Measurements from ENCODE around the gene C2CD2L. TPM values are rescaled to one million over a fixed set of nuclear protein-coding genes. Genes with fewer than 3 reads are reported as not detected.

C2CD2L gene
- total and polyA plus RNA-seq, 3 experiments from 2014 or later, result 9.9 to 26.5 (median 26.3) TPM

Other genes starting within 250 kb of the C2CD2L start
- 1 to 10 TPM; 5.8 to 6.3 TPM for gene CXCR5, start 223.5 kb upstream of the C2CD2L start, total RNA-seq
- 4.5 TPM for gene CXCR5, start 223.5 kb upstream of the C2CD2L start, polyA plus RNA-seq
- 10 to 100 TPM; 39.6 to 42.8 TPM for gene BCL9L, start 181.4 kb upstream of the C2CD2L start, total RNA-seq
- 9.1 TPM for gene BCL9L, start 181.4 kb upstream of the C2CD2L start, polyA plus RNA-seq
- under 1 TPM in 1 of 2 experiments, not detected in 1; 0.22 TPM for gene UPK2, start 151.0 kb upstream of the C2CD2L start, total RNA-seq
- not detected for gene UPK2, start 151.0 kb upstream of the C2CD2L start, polyA plus RNA-seq
- gene FOXR1, start 135.6 kb upstream of the C2CD2L start, total RNA-seq, result not detected
- gene FOXR1, start 135.6 kb upstream of the C2CD2L start, polyA plus RNA-seq, result not detected
- 10 to 100 TPM; 29.1 to 34.6 TPM for gene CENATAC, start 109.2 kb upstream of the C2CD2L start, total RNA-seq
- gene CENATAC, start 109.2 kb upstream of the C2CD2L start, polyA plus RNA-seq, result 10.1 TPM
- gene RPS25, start 89.0 kb upstream of the C2CD2L start, total RNA-seq, result 1,000 to 10,000 TPM; 1,415 to 1,447 TPM
- gene RPS25, start 89.0 kb upstream of the C2CD2L start, polyA plus RNA-seq, result 4,526 TPM
- gene TRAPPC4, start 88.6 kb upstream of the C2CD2L start, total RNA-seq, result 100 to 1,000 TPM; 154 TPM
- 125 TPM for gene TRAPPC4, start 88.6 kb upstream of the C2CD2L start, polyA plus RNA-seq
- gene SLC37A4, start 76.5 kb upstream of the C2CD2L start, total RNA-seq, result 10 to 100 TPM; 22.7 to 28.5 TPM
- 11.3 TPM for gene SLC37A4, start 76.5 kb upstream of the C2CD2L start, polyA plus RNA-seq
- gene HYOU1, start 50.1 kb upstream of the C2CD2L start, total RNA-seq, result 100 to 1,000 TPM; 181 TPM
- gene HYOU1, start 50.1 kb upstream of the C2CD2L start, polyA plus RNA-seq, result 33.4 TPM
- 10 to 100 TPM; 25.3 to 26.0 TPM for gene VPS11, start 39.5 kb upstream of the C2CD2L start, total RNA-seq
- gene VPS11, start 39.5 kb upstream of the C2CD2L start, polyA plus RNA-seq, result 51.5 TPM
- gene HMBS, start 22.5 kb upstream of the C2CD2L start, total RNA-seq, result 10 to 100 TPM; 35.5 to 38.4 TPM
- gene HMBS, start 22.5 kb upstream of the C2CD2L start, polyA plus RNA-seq, result 21.8 TPM
- 10 to 100 TPM; 69.7 to 78.6 TPM for gene DPAGT1, start 5.5 kb upstream of the C2CD2L start, total RNA-seq
- 45.7 TPM for gene DPAGT1, start 5.5 kb upstream of the C2CD2L start, polyA plus RNA-seq
- 10 to 100 TPM; 26.8 to 29.1 TPM for gene HINFP, start 14.2 kb downstream of the C2CD2L start, total RNA-seq
- gene HINFP, start 14.2 kb downstream of the C2CD2L start, polyA plus RNA-seq, result 14.6 TPM
- under 1 TPM; 0.11 to 0.18 TPM for gene ABCG4, start 41.7 kb downstream of the C2CD2L start, total RNA-seq
- gene ABCG4, start 41.7 kb downstream of the C2CD2L start, polyA plus RNA-seq, result not detected
- 10 to 100 TPM; 16.1 to 16.7 TPM for gene NLRX1, start 61.4 kb downstream of the C2CD2L start, total RNA-seq
- 11.3 TPM for gene NLRX1, start 61.4 kb downstream of the C2CD2L start, polyA plus RNA-seq
- gene NHERF4, start 78.1 kb downstream of the C2CD2L start, total RNA-seq, result under 1 TPM in 1 of 2 experiments, not detected in 1; 0.42 TPM
- gene NHERF4, start 78.1 kb downstream of the C2CD2L start, polyA plus RNA-seq, result not detected
- gene CBL, start 99.0 kb downstream of the C2CD2L start, total RNA-seq, result 10 to 100 TPM; 25.9 to 26.1 TPM
- gene CBL, start 99.0 kb downstream of the C2CD2L start, polyA plus RNA-seq, result 10.4 TPM
- 1 to 10 TPM; 2.0 to 2.7 TPM for gene MCAM, start 209.8 kb downstream of the C2CD2L start, total RNA-seq
- 1.6 TPM for gene MCAM, start 209.8 kb downstream of the C2CD2L start, polyA plus RNA-seq
- gene RNF26, start 227.2 kb downstream of the C2CD2L start, total RNA-seq, result 10 to 100 TPM; 33.2 to 34.8 TPM
- gene RNF26, start 227.2 kb downstream of the C2CD2L start, polyA plus RNA-seq, result 46.1 TPM
- gene C1QTNF5, start 233.5 kb downstream of the C2CD2L start, total RNA-seq, result not detected
- gene C1QTNF5, start 233.5 kb downstream of the C2CD2L start, polyA plus RNA-seq, result not detected
- not detected for gene MFRP, start 239.4 kb downstream of the C2CD2L start, total RNA-seq
- not detected for gene MFRP, start 239.4 kb downstream of the C2CD2L start, polyA plus RNA-seq

Measured in CD8-positive, alpha-beta memory T cell (primary cell).